ENCODE results near the gene FBXL4. TPM values are rescaled to one million over a fixed set of nuclear protein-coding genes. Genes with fewer than 3 reads are reported as not detected.
A peak's percentile ranks its signal among the peaks of the same experiment; 100 is the strongest.

The FBXL4 gene
- total RNA-seq, 4 donors from 2014 or later = 33.1 to 49.9 (median 42.8) TPM

- H3K27ac ChIP-seq = peak overlapping the region in 1 of 3 donors; percentile 24
- H3K4me3 ChIP-seq (replicated peaks in 1 of 3) = no peak overlapping the region
- H3K36me3 ChIP-seq = no peaks in the 10 kb centered on the region
- no peak for DNase-seq
- no peaks in the 10 kb centered on the region for H3K27me3 ChIP-seq
- 63 to 65% methylated on average over 3 of the region's 3 CpGs for WGBS, 2 donors
- intact Hi-C loops (cut with DNase I) = no loop called here
- peaks cover 15 to 24% of the 10 kb centered on the region in 2 donors for H3K4me1 ChIP-seq
- H3K9me3 ChIP-seq = no peaks in the 10 kb centered on the region
- TF ChIP-seq CTCF (IDR thresholded peaks at IDR 0.05) = no peak
- no peak for TF ChIP-seq POLR2A (IDR thresholded peaks at IDR 0.05)
Measured at GRCh38 chr6:98944168-98944567, 3.6 kb downstream of the FBXL4 start.

GRCh38 chr6:98942263-98942803, 5.4 kb downstream of the FBXL4 start:
- H3K4me3 ChIP-seq (replicated peaks in 1 of 3) = no peak overlapping the region
- H3K36me3 ChIP-seq = no peaks in the 10 kb centered on the region
- no peak for DNase-seq
- WGBS, 2 donors = 98% methylated on average over 3 of the region's 3 CpGs
- TF ChIP-seq POLR2A (IDR thresholded peaks at IDR 0.05) (no peak), CTCF (IDR thresholded peaks at IDR 0.05) (no peak)
- intact Hi-C loops (cut with DNase I) = no loop called here
- H3K27me3 ChIP-seq = no peaks in the 10 kb centered on the region
- peaks cover 15 to 24% of the 10 kb centered on the region in 2 donors for H3K4me1 ChIP-seq
- H3K9me3 ChIP-seq = no peaks in the 10 kb centered on the region
- H3K27ac ChIP-seq = no peak overlapping the region

- intact Hi-C loops (cut with DNase I) = no loop called here
- no peaks in the 10 kb centered on the region for H3K36me3 ChIP-seq
- no peak for TF ChIP-seq CTCF (IDR thresholded peaks at IDR 0.05)
- no peak for TF ChIP-seq POLR2A (IDR thresholded peaks at IDR 0.05)
- 94 to 96% methylated on average over 2 of the region's 2 CpGs for WGBS, 2 donors
- peaks cover 7 to 17% of the 10 kb centered on the region in 2 donors for H3K4me1 ChIP-seq
- no peak overlapping the region for H3K4me3 ChIP-seq (replicated peaks in 1 of 3)
- DNase-seq = no peak
- no peaks in the 10 kb centered on the region for H3K27me3 ChIP-seq
- H3K27ac ChIP-seq = no peak overlapping the region
- H3K9me3 ChIP-seq = no peaks in the 10 kb centered on the region
Measured at GRCh38 chr6:98941319-98941718, 6.4 kb downstream of the FBXL4 start.

- H3K36me3 ChIP-seq = no peaks in the 10 kb centered on the region
- intact Hi-C loops (cut with DNase I) = no loop called here
- peaks cover 0 to 5% of the 10 kb centered on the region in 2 donors for H3K4me1 ChIP-seq
- DNase-seq = no peak
- no peaks in the 10 kb centered on the region for H3K9me3 ChIP-seq
- H3K4me3 ChIP-seq (replicated peaks in 1 of 3) = no peak overlapping the region
- WGBS, 2 donors = 90 to 93% methylated on average over 3 of the region's 3 CpGs
- H3K27me3 ChIP-seq = no peaks in the 10 kb centered on the region
- H3K27ac ChIP-seq = no peak overlapping the region
- no peak for TF ChIP-seq POLR2A (IDR thresholded peaks at IDR 0.05)
Measured at GRCh38 chr6:98937351-98937750, 10.4 kb downstream of the FBXL4 start.

GRCh38 chr6:98932381-98932780, 15.4 kb downstream of the FBXL4 start:
- intact Hi-C loops (cut with DNase I) = no loop called here
- peak overlapping the region in 1 of 3 donors; percentile 61 for H3K27ac ChIP-seq
- 20 to 22% methylated on average over 7 of the region's 7 CpGs for WGBS, 2 donors
- H3K4me1 ChIP-seq = peaks cover 30 to 35% of the 10 kb centered on the region in 2 donors
- no peaks in the 10 kb centered on the region for H3K36me3 ChIP-seq
- no peaks in the 10 kb centered on the region for H3K27me3 ChIP-seq
- TF ChIP-seq CTCF (IDR thresholded peaks at IDR 0.05) (no peak), POLR2A (IDR thresholded peaks at IDR 0.05) (no peak)
- no peak overlapping the region for H3K4me3 ChIP-seq (replicated peaks in 1 of 3)
- DNase-seq = peak; percentile 40 to 47
- no peaks in the 10 kb centered on the region for H3K9me3 ChIP-seq
